Activated naive CD4-positive, alpha-beta T cell treated with anti-CD3 and anti-CD28 coated beads, Interleukin-2, amount 50 U/mL, for 24 hours (primary cell): ENCODE data around the gene FKBP5.
A peak's percentile ranks its signal among the peaks of the same experiment; 100 is the strongest.

ENCODE experiments used
- H3K27ac Mint-ChIP-seq: one replicate; pipeline ENCODE4 v1.8.0; 2021; ENCODE audit warnings: mild to moderate bottlenecking, mixed read lengths
- H3K27me3 Mint-ChIP-seq: one replicate; pipeline ENCODE4 v1.8.0; 2021; ENCODE audit warnings: mixed read lengths
- H3K36me3 Mint-ChIP-seq: one replicate; pipeline ENCODE4 v1.8.0; 2021; ENCODE audit warnings: mixed read lengths
- H3K4me1 Mint-ChIP-seq: one replicate; pipeline ENCODE4 v1.8.0; 2021; ENCODE audit warnings: mixed read lengths
- H3K4me3 Mint-ChIP-seq: one replicate; pipeline ENCODE4 v1.8.0; 2021; ENCODE audit warnings: mild to moderate bottlenecking, mixed read lengths
- H3K9me3 Mint-ChIP-seq: one replicate; pipeline ENCODE4 v1.8.0; 2021; ENCODE audit warnings: mixed read lengths

Gene FKBP5

DNA sequence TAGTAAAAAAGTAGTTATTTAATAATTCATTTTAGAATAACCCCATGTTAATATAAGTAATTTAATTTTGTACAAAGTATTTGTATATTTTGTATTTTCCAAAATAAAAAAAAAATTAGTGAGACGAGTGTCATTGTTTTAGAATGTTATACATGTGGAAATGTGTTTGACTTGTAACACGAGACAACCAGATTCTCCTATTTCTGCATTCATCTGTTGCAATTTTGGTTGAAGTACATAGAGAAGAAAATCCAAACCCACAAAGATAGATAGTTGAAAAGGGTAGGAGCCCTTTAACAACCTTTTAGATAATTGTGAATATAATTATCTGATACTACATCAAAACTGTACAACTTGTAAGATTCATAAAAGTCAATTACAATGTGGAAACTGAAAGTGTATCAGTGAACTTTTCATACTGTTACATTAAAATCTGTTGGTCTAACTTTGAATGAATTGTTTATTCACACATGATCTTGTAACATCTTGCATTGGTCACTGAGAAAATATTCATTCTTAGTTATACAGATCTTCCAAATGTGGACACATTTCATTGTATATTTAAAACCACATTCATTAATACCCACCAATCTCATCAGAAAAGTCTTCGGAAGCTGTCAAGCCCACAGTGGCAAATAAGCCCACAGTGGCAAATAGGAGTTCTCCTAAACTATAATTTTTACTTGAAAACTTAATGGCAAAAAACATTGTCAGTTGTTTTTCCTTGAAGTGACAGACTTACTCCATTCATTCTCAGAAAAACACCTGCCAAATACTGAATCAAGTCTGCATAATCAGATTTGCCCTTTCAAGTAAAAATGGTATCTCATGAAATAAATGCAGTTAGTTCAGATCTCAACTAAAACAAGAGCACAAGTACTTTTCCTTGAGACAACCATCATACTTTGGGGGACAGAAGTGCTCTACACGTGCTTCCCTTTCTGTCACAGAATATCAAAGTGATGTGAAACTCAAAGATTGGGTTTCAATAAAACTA is 52.8 kb downstream of the FKBP5 start:
- H3K4me1 Mint-ChIP-seq: peaks cover 63% of the 10 kb centered on the region
- H3K27ac Mint-ChIP-seq: peak overlapping the region; percentile 88

GRCh38 chr6:35634316-35634715 is 54.4 kb downstream of the FKBP5 start:
- Mint-ChIP-seq H3K9me3 (no peaks in the 10 kb centered on the region), H3K36me3 (peaks cover 18% of the 10 kb centered on the region), H3K4me3 (peak overlapping the region; percentile 13), H3K27ac (peak overlapping the region; percentile 88), H3K27me3 (no peaks in the 10 kb centered on the region), H3K4me1 (peaks cover 61% of the 10 kb centered on the region)

More for the DNA sequence above, 52.8 kb downstream of the FKBP5 start:
- H3K27me3 Mint-ChIP-seq: no peaks in the 10 kb centered on the region
- H3K36me3 Mint-ChIP-seq: peaks cover 19% of the 10 kb centered on the region
- H3K4me3 Mint-ChIP-seq: peak overlapping the region; percentile 58
- no peaks in the 10 kb centered on the region for H3K9me3 Mint-ChIP-seq

DNA sequence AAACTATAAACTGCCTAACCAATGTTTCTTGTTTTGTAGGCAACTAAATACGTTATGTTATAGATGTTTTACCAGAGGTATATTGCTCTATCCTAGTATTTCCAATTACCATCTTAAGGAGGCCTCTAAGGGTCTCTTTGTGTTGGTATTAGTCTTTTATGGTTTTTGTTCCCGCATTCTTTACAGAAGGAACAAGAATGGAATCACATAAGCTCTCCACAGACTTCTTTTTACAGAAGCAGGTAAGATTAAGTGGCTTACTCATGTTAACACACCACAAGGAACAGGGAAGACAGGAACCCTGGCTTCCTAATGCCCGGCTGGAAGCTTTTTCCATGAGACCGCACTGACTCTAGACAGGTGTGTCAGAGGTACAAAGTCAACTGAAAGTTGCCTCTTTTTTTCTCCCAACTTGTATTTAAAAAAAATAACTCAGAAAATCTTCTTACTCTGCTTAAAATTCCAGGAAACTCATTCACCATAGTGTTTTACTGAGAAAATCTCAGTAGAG is 55.1 kb downstream of the FKBP5 start:
- H3K4me1 Mint-ChIP-seq: peaks cover 59% of the 10 kb centered on the region
- peak overlapping the region; percentile 88 for H3K27ac Mint-ChIP-seq
- peaks cover 19% of the 10 kb centered on the region for H3K36me3 Mint-ChIP-seq
- no peak overlapping the region for H3K4me3 Mint-ChIP-seq
- H3K27me3 Mint-ChIP-seq: no peaks in the 10 kb centered on the region
- no peaks in the 10 kb centered on the region for H3K9me3 Mint-ChIP-seq

- no peaks in the 10 kb centered on the region for H3K9me3 Mint-ChIP-seq
- H3K4me3 Mint-ChIP-seq: no peak overlapping the region
- H3K27ac Mint-ChIP-seq: peak overlapping the region; percentile 86
- H3K36me3 Mint-ChIP-seq: peaks cover 13% of the 10 kb centered on the region
- peaks cover 42% of the 10 kb centered on the region for H3K4me1 Mint-ChIP-seq
- H3K27me3 Mint-ChIP-seq: no peaks in the 10 kb centered on the region
Observed at GRCh38 chr6:35629876-35630378, 58.8 kb downstream of the FKBP5 start.

DNA sequence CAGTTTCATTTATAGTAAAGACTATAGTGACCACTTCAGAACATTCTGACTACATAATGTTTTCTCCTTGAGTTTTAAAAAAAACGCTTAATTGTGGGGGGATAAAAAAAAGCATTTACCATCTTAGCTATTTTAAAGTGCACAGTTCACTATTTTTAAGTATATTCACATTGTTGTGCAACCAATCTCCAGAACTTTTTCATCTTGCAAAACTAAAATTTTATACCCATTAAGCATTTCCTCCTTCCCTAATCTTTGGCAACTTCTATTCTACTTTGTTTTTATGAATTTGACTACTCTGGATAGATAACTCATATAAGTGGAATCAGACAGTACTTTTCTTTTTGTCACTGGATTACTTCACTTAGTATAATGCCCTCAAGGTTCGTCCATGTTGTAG is 62.3 kb downstream of the FKBP5 start:
- Mint-ChIP-seq H3K9me3 (no peaks in the 10 kb centered on the region), H3K27ac (peak overlapping the region; percentile 85), H3K4me3 (no peak overlapping the region), H3K27me3 (no peaks in the 10 kb centered on the region), H3K36me3 (peaks cover 10% of the 10 kb centered on the region), H3K4me1 (peaks cover 62% of the 10 kb centered on the region)

DNA sequence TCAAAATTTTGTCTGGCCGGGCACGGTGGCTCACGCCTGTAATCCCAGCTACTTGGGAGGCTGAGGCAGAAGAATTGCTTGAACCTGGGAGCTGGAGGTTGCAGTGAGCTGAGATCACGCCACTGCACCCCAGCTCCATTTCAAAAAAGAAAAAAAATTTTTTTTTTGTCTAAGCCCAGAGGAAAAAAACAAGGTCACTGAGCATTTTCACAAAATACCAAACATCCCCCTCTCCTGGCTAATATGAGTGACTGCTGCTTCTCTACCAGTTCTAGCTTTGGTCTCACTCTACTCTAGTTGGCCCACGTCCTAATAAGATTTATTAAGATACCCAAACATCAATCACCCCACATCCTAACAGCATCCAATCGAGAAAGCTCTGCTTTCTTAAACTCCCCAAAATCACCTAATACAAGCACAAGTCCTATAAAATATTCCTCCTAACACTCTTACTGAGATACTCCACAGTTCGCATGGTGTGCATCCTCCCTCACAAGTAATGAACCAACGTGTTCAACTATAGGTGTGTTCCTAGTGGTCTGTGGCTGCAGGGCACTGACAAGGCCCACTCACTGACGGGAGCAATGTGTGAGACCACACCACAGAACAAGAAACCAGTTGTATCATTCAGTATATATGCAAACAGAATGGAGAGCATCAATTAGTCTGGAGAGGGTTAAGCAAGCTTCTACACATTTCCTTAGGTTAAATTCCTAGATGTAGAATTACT is 64.2 kb downstream of the FKBP5 start:
- Mint-ChIP-seq H3K27ac (peak overlapping the region; percentile 85), H3K36me3 (peaks cover 4% of the 10 kb centered on the region), H3K4me1 (peaks cover 61% of the 10 kb centered on the region), H3K27me3 (no peaks in the 10 kb centered on the region), H3K4me3 (no peak overlapping the region), H3K9me3 (no peaks in the 10 kb centered on the region)

- Mint-ChIP-seq H3K9me3 (no peaks in the 10 kb centered on the region), H3K27me3 (no peaks in the 10 kb centered on the region), H3K4me1 (peaks cover 70% of the 10 kb centered on the region), H3K27ac (peak overlapping the region; percentile 86), H3K36me3 (peaks cover 9% of the 10 kb centered on the region), H3K4me3 (peak overlapping the region; percentile 39)
Observed at GRCh38 chr6:35622283-35622682, 66.4 kb downstream of the FKBP5 start.

GRCh38 chr6:35620706-35621105 is 68.0 kb downstream of the FKBP5 start:
- H3K4me1 Mint-ChIP-seq: peaks cover 73% of the 10 kb centered on the region
- H3K27ac Mint-ChIP-seq: peak overlapping the region; percentile 79
- H3K9me3 Mint-ChIP-seq: no peaks in the 10 kb centered on the region

DNA sequence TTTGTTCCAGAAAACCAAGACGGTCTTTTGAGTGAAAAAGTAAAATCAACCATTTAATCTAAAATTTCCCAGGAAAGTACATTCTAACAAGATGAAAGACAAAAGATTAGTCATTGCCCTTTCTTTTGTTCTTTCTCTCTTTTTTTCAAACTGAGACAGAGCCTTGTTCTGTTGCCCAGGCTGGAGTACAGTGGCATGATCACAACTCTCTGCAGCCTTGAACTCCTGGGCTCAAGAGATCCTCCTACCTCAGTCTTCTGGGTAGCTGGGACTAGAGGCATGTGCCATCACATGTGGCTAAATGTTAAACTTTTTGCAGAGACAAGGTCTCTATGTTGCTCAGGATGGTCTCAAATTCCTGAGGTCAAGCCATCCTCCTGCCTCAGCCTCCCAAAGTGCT is 75.0 kb downstream of the FKBP5 start:
- H3K36me3 Mint-ChIP-seq: peaks cover 48% of the 10 kb centered on the region
- no peaks in the 10 kb centered on the region for H3K27me3 Mint-ChIP-seq
- peak overlapping the region; percentile 93 for H3K27ac Mint-ChIP-seq
- H3K4me1 Mint-ChIP-seq: peaks cover 86% of the 10 kb centered on the region
- H3K4me3 Mint-ChIP-seq: peak overlapping the region; percentile 63
- H3K9me3 Mint-ChIP-seq: no peaks in the 10 kb centered on the region

More at GRCh38 chr6:35620706-35621105, 68.0 kb downstream of the FKBP5 start:
- peak overlapping the region; percentile 19 for H3K4me3 Mint-ChIP-seq
- peaks cover 8% of the 10 kb centered on the region for H3K36me3 Mint-ChIP-seq
- no peaks in the 10 kb centered on the region for H3K27me3 Mint-ChIP-seq

DNA sequence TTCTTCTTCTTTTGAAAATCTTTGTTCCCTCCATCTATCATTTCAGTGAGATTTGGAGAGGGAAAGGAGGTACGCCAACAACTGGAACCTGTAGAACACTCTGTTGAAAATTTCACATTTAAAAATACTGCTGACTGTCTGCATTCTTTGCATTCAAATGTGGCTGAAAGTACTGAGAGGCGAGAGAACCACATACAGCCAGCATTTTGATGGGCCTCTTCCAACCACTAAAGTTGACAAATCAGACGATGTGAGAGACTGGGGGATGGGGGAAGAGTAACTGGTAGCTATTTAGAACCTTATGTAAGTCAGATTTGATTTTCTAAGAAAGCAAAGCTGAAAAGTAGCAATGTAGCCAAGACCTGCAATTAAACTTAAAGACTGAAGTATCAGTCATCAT is 77.5 kb downstream of the FKBP5 start:
- H3K9me3 Mint-ChIP-seq: no peaks in the 10 kb centered on the region
- H3K27ac Mint-ChIP-seq: peak overlapping the region; percentile 94
- peak overlapping the region; percentile 70 for H3K4me3 Mint-ChIP-seq
- peaks cover 80% of the 10 kb centered on the region for H3K4me1 Mint-ChIP-seq
- H3K27me3 Mint-ChIP-seq: no peaks in the 10 kb centered on the region
- peaks cover 56% of the 10 kb centered on the region for H3K36me3 Mint-ChIP-seq

DNA sequence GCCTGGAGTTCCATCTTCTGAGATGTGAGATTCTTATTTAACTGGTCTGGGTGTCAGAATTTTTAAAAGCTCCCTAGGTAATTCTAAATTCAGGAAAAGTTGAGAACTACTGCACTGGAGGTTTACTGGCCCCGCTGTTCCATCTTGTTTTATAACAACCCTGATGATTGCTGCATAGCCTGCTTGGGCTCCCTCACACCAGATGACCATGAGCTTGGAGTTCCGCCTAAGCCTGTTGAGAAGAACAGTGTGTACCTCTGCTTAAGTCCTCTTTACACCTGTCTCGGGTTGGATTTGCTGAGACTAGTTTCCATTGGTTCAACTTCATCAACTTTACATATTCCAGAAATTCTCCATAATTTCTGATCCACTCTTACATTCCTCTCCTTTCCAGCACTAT is 77.9 kb downstream of the FKBP5 start:
- peaks cover 59% of the 10 kb centered on the region for H3K36me3 Mint-ChIP-seq
- H3K4me3 Mint-ChIP-seq: peak overlapping the region; percentile 70

DNA sequence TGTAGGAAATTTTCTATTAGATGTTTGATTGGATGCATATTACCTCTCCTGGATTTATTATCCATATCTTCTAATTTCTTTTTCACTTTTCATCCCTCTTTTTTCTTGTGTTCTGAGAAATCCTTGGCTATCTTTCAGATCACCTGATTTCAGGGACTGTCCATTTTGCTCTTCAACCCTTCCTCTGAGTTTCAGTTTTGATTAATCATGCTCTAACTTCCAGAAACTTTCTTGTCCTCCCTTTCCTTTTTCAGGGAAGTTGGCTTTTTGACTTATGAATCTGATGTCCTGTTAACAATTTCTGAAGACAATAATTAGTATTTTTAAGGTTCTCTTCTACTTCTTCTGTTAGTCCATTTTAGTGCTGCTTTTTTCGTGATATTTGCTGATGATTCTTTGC is 79.1 kb downstream of the FKBP5 start:
- H3K36me3 Mint-ChIP-seq: peaks cover 57% of the 10 kb centered on the region
- peak overlapping the region; percentile 1 for H3K27ac Mint-ChIP-seq
- H3K4me1 Mint-ChIP-seq: peaks cover 79% of the 10 kb centered on the region
- no peak overlapping the region for H3K4me3 Mint-ChIP-seq
- no peaks in the 10 kb centered on the region for H3K27me3 Mint-ChIP-seq
- H3K9me3 Mint-ChIP-seq: no peaks in the 10 kb centered on the region

More for the DNA sequence above, 77.9 kb downstream of the FKBP5 start:
- H3K27me3 Mint-ChIP-seq: no peaks in the 10 kb centered on the region
- H3K27ac Mint-ChIP-seq: peak overlapping the region; percentile 94
- peaks cover 82% of the 10 kb centered on the region for H3K4me1 Mint-ChIP-seq
- H3K9me3 Mint-ChIP-seq: no peaks in the 10 kb centered on the region

DNA sequence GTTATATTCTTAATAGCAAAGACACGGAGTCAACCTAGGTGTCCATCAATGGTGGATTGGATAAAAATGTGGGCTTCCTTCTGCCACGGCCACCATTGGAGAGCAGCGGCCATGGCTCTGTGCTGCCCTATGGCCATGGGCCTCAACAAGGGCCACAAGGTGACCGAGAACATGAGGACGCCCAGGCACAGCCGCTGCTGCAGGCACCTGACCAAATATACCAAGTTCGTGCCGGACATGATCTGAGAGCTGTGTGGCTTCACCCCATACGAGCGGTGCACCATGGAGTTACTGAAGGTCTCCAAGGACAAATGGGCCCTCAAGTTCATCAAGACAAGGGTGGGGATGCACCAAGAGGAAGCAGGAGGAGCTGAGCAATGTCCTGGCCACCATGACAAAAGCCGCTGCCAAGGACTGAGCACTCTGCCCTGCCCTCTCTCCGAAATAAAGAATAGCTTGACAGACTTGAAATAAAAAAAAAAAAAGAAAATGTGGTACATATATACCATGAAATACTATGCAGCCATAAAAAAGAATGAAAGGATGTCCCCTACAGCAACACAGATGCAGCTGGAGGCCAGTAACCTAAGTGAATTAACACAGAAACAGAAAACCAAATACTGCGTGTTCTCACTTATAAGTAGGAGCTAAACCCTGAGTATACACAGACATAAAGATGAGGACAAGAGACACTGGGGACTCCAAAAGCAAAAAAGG is 81.0 kb downstream of the FKBP5 start:
- Mint-ChIP-seq H3K27me3 (no peaks in the 10 kb centered on the region), H3K4me1 (peaks cover 77% of the 10 kb centered on the region), H3K27ac (no peak overlapping the region), H3K36me3 (peaks cover 43% of the 10 kb centered on the region), H3K9me3 (no peaks in the 10 kb centered on the region), H3K4me3 (no peak overlapping the region)

DNA sequence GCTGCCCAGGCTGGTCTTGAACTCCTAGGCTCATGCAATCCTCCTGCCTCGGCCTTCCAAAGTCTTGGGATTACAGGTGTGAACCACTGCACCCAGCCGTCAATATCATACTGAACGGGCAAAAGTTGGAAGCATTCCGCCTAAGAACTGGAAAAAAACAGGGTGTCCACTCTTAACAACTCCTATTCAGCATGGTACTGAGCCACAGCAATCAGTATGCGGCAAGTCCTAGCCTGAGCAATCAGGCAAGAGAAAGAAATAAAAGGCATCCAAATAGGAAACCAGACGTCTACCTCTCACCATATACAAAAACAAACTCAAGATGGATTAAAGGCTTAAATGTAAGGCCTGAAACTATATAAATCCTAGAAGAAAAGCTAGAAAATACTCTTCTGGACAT is 83.1 kb downstream of the FKBP5 start:
- peak overlapping the region; percentile 71 for H3K4me3 Mint-ChIP-seq
- no peaks in the 10 kb centered on the region for H3K27me3 Mint-ChIP-seq
- peaks cover 26% of the 10 kb centered on the region for H3K36me3 Mint-ChIP-seq
- H3K4me1 Mint-ChIP-seq: peaks cover 75% of the 10 kb centered on the region
- H3K27ac Mint-ChIP-seq: peak overlapping the region; percentile 85
- H3K9me3 Mint-ChIP-seq: no peaks in the 10 kb centered on the region
